Breast epithelium (tissue), 3 donors: ENCODE results near the gene IQSEC2.

Source experiments
- CTCF ChIP-seq, 3 donors: fragments of 450-650 bp; IDR thresholded peaks; one replicate each; pipeline ENCODE4 v1.5.1; 2016 to 2017; ENCODE audit warnings: antibody characterized with exemption in 3 of 3, mild to moderate bottlenecking in 3 of 3, moderate library complexity in 3 of 3
- POLR2A ChIP-seq: fragments of 450-650 bp; IDR thresholded peaks from one replicate; pipeline ENCODE4 v1.6.1; 2016; ENCODE audit warnings: antibody characterized with exemption, mild to moderate bottlenecking, moderate library complexity
- POLR2AphosphoS5 ChIP-seq, 3 donors: sonication (generic); formaldehyde crosslinking; IDR thresholded peaks; one replicate each; pipeline ENCODE4 v1.6.1; 2017; ENCODE audit warnings: antibody characterized with exemption in 3 of 3

GRCh38 chrX:53262918-53263394, 18.4 kb downstream of the IQSEC2 start:
- TF ChIP-seq CTCF (IDR thresholded peaks at IDR 0.05) = no peak
- TF ChIP-seq POLR2AphosphoS5 (IDR thresholded peaks at IDR 0.05) = no peak
- TF ChIP-seq POLR2A = no peak
